Ectodermal cell (in vitro differentiated cells): ENCODE results near the gene IDS.
"Not testable (repeated sequence)": the region's sequence is repeated elsewhere in the genome, so short reads cannot be mapped to it uniquely, and the experiment has no call there.

Source experiments
- H3K27ac ChIP-seq: 2 replicates; pipeline ENCODE4 v1.7.0; 2013; ENCODE audit warnings: mild to moderate bottlenecking, low read depth, low read length; ENCODE audit not compliant: insufficient read depth, poor library complexity, severe bottlenecking
- H3K27me3 ChIP-seq: 2 replicates; pipeline ENCODE4 v1.7.0; 2013; ENCODE audit warnings: mild to moderate bottlenecking, low read length; ENCODE audit not compliant: insufficient read depth, control insufficient read depth, poor library complexity, severe bottlenecking
- H3K36me3 ChIP-seq: one replicate; pipeline ENCODE4 v1.7.0; 2013; ENCODE audit warnings: low read length; ENCODE audit not compliant: control insufficient read depth, insufficient read depth
- H3K4me1 ChIP-seq: one replicate; pipeline ENCODE4 v1.7.0; 2013; ENCODE audit warnings: low read length; ENCODE audit not compliant: control insufficient read depth, insufficient read depth
- H3K4me3 ChIP-seq: 2 replicates; pipeline ENCODE4 v1.7.0; 2013; ENCODE audit warnings: low read depth, low read length, control low read depth; ENCODE audit not compliant: insufficient read depth
- H3K9me3 ChIP-seq: 2 replicates; pipeline ENCODE4 v1.7.0; 2013; ENCODE audit warnings: mild to moderate bottlenecking, low read length, moderate library complexity; ENCODE audit not compliant: control insufficient read depth
- WGBS, 2 experiments: methylation state at CpG; one replicate each; pipeline ENCODE4 v1.1.7; 2013; ENCODE audit warnings: missing lambda C conversion rate in 2 of 2; 5-methylcytosine and 5-hydroxymethylcytosine counted together

Gene IDS

DNA sequence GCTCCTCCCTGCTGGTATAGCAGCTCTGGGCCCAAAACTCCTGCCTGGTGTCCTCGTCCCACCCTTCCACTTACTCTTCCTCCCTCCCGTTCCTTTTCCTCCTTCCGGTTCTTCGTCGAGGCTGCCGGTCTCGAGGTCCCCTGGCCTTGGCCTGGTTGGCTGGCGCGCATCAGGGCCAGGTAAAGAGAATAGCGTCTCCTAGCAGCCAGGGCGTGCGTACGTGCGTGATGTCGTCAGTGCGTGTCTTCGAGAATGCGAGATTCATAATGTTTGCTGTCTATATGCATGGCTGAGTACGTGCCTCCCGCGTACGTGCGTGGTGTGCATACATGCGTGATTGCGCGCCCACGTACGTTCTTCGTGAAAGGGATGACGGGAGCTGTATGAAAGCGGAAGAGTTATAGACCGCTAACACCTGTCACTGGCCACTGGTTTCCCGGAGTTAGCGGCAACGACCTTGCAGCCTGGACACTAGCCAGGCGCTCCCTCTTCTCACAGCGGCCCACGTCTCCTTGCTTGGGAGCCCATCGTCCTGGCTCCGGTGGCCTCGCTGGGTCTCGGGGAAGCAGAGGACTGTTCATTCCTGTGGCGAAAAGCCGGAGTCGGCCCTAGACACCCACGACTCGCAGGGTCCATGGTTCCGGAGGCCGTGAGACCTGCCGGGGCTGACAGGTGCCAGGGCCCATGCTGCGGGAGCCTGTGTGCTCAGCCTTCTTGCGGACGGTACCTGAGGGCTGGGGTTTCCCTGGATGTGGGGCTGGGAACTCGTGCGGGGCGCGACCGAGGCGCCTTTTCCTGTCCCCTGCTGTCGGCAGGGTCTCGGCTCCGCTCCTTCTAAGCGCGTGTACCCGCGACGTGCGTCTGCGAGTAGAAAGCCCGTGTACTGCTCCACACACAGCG lies 35.8 kb upstream of the IDS start, which contains the start of gene EOLA1:
Gene EOLA1, plus strand, starts transcription at position 392 of the 900 bp plus-strand sequence. CDS start 4,619 bp downstream, outside the sequence.
- H3K4me1 ChIP-seq, result no peaks in the 10 kb centered on the region
- H3K36me3 ChIP-seq, result no peaks in the 10 kb centered on the region
- H3K4me3 ChIP-seq, result peak within 1 kb of the TSS; percentile 43
- no peaks in the 10 kb centered on the region for H3K9me3 ChIP-seq
- no peaks in the 10 kb centered on the region for H3K27me3 ChIP-seq
- 1% methylated on average over 71 of the region's 71 CpGs for WGBS, 2 experiments
- H3K27ac ChIP-seq, result peak within 1 kb of the TSS; percentile 77

DNA sequence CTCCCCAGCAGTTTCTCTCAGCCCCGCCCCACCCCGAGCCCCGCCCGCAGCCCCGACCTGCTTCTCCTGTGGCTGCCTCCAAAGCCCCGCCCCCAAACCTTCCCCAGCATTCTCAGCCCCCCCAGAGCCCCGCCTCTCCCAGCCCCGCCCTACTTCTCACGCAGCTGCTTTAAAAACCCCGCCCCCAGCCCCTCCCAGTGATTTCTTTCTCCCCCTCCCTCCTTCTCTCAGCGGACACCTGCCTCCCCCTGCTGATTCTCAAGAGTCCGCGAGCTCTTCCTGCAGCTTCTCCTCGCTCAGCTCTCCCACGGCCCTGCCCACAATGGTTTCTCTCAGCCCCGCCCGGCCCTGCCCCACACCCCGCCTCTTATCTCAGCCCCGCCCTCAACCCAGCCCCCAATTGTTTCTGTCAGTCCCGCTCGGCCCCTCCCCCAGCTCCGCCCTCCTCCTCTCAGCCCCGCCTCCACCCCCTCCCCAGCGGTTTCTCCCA lies 35.1 kb upstream of the IDS start:
- Histone ChIP-seq H3K27ac (peak overlapping the region; percentile 77), H3K4me3 (peak overlapping the region; percentile 38), H3K9me3 (no peaks in the 10 kb centered on the region), H3K4me1 (no peaks in the 10 kb centered on the region), H3K27me3 (no peaks in the 10 kb centered on the region), H3K36me3 (no peaks in the 10 kb centered on the region)
- 0% methylated on average over 11 to 19 of the region's 24 CpGs for WGBS, 2 experiments

DNA sequence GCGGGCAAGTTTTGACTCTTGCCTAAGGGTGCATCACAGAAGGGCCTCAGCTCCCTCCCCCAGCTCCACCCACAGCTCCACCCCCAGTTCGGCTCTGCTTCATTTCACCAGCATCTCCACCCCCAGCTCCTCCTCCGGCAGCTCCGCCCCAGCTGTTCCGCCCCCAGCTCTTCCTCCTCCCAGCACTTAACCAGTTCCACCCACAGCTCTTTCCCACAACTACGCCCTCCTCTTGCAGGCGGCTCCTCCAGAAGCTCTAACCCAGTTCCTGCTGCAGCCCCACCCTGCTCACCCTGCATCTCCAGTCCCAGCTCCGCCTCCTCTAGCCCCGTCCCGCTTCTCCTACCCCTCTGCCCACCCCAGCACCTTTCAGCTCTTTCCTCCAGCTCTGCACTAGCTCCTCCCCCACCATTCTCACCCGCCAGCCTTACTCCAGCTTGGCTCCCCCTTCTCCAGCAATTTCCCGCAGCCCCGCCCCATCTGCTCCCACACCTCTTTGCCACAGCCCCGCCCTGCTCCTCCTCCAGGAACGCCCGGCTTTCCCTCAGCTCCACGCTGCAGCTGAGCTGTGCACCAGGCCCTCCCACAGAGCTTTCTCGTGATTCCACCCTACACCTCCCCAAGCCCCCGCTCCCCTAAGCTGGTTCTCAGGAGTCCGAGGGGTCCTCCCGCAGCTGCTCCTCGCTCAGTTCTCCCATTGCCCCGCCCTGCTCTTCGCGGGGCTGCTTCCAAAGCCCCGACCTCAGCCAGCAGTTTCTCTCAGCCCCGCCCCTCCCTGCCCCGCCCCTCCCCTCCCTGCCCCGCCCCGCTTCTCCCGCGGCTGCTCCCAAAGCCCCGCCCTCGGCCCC lies 34.4 kb upstream of the IDS start:
- H3K27ac ChIP-seq, result peak overlapping the region; percentile 63
- WGBS, 2 experiments, result 0% methylated on average over 21 to 28 of the region's 34 CpGs

DNA sequence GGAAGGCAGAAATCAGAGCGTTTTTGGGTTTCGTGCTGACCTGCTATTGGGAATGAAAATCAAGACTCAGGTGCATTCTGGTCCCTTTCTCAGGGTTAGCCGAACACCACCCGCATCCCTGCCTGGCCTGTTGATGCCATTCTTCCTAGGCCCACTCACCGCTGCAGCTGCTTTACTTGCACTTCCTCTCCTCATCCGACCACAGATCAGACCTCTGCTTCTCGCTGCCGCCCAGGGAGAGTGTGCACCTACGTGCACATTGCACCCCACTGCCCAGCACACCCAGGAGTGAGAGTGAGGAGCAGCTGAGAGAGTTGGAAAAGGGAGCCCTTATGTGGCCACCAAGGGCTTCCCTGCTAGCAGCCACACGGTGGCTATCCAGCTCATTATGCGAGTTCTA lies 32.4 kb upstream of the IDS start:
- H3K36me3 ChIP-seq, H3K27ac ChIP-seq, H3K4me1 ChIP-seq, H3K9me3 ChIP-seq, H3K27me3 ChIP-seq, H3K4me3 ChIP-seq: not testable (repeated sequence)
- 70 to 100% methylated on average over 2 of the region's 11 CpGs for WGBS, 2 experiments

More for the DNA sequence above, 34.4 kb upstream of the IDS start:
- no peaks in the 10 kb centered on the region for H3K36me3 ChIP-seq
- H3K4me1 ChIP-seq, result no peaks in the 10 kb centered on the region
- peak overlapping the region; percentile 43 for H3K4me3 ChIP-seq
- H3K27me3 ChIP-seq, result no peaks in the 10 kb centered on the region
- H3K9me3 ChIP-seq, result no peaks in the 10 kb centered on the region

DNA sequence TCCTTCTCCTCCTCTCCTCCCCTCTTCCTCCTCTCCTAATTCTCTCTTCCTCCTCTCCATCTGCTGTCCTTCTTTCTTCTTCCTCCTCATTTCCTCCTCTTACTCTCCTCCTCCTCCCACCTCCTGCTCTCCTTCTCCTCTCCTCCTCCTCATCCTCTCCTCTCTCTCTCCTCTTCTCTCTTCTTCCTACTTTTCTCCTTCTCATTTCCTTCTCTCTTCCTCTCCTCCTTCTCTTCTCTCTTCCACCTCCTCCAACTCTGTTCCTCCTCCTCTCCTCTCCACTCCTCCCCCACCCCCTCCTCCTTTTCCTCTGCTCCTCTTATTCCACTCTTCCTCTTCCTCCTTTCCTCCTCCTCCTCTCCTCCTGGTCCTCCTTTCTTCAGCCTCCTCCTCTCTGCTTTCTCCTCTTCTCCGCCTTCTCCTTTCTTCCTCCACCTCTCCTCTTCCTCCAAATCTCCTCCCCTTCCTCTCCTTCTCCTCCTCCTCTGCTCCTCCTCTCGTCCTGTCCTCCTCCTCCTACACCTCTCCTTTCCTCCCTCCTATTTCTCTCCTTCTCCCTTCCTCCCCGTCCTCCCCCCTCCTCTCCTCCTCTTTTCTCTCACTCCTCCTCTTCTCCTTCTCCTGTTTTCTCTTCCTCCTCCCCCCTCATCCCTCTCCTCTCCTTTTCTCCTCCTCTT lies 30.0 kb upstream of the IDS start:
- H3K4me3 ChIP-seq, H3K27me3 ChIP-seq, H3K9me3 ChIP-seq, H3K27ac ChIP-seq, H3K4me1 ChIP-seq, H3K36me3 ChIP-seq: not testable (repeated sequence)
- WGBS, 2 experiments, result 83 to 87% methylated on average over 3 of the region's 3 CpGs

DNA sequence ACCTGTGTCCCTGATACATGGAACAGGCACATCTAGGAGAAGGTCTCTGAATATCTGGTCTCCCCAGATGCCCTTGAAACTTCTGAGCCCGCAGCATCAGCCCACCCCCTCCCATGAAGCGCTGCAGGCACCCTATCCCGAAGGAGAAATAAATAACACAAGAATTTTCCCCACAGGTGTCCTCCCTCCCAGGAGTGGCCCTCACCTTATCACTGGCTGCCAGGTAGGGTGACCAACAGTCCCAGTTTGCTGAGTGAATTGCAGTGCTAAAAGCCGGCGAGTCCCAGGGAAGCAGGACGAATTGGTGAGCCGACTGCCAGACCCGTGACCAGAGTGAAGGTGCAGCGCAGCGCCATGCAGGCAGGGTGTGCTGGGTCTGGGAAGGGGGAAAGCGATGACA lies 28.9 kb upstream of the IDS start:
- not testable (repeated sequence) for H3K36me3 ChIP-seq, H3K27ac ChIP-seq, H3K4me3 ChIP-seq, H3K4me1 ChIP-seq, H3K9me3 ChIP-seq, H3K27me3 ChIP-seq
- 91 to 94% methylated on average over 7 to 8 of the region's 11 CpGs for WGBS, 2 experiments

DNA sequence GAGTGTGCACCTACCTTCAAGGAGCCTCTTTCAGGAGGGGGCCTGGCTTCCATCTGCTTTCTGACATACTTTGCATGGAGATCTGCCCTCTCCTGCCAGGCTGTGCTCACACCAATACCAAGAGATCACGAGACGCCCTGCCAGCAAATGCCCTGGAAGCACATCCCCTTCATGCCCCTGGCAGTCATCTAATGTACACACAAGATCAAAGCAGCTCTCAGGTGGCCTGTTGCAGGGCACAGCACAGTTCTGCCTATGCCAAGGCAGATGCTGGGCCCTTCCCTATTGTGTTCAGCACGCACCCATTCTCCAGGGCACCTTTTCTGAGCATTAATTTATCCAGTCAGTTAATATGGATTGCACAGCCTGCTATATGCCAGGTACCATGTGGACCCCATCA lies 27.8 kb upstream of the IDS start:
- H3K4me3 ChIP-seq, H3K27me3 ChIP-seq, H3K36me3 ChIP-seq, H3K4me1 ChIP-seq, H3K27ac ChIP-seq, H3K9me3 ChIP-seq: not testable (repeated sequence)
- WGBS, 2 experiments, result no CpG with 5 or more reads among the region's 3 CpGs

DNA sequence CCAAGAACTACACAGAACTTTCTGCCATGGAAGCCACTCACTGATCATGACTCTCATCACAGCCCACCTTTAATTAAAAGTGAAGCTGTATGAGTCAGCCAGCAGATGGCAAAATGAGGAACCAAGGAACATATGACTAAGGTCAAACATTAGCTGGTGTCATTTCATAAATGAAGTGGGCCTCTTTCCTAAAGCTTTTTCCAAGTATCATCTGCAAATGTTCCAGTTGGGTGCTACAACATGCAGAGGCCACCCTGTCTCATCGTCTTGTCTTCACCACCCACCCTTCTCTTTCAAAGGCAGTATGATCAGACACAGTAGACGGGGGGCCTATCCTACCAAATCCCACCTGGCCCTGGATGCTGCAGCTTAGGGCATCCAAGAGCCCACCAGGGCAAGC lies 26.5 kb upstream of the IDS start:
- Histone ChIP-seq H3K27me3 (no peaks in the 10 kb centered on the region), H3K9me3 (no peaks in the 10 kb centered on the region), H3K4me1 (no peaks in the 10 kb centered on the region), H3K4me3 (no peak overlapping the region), H3K36me3 (no peaks in the 10 kb centered on the region), H3K27ac (no peak overlapping the region)
- 86 to 94% methylated on average over 2 of the region's 2 CpGs for WGBS, 2 experiments

DNA sequence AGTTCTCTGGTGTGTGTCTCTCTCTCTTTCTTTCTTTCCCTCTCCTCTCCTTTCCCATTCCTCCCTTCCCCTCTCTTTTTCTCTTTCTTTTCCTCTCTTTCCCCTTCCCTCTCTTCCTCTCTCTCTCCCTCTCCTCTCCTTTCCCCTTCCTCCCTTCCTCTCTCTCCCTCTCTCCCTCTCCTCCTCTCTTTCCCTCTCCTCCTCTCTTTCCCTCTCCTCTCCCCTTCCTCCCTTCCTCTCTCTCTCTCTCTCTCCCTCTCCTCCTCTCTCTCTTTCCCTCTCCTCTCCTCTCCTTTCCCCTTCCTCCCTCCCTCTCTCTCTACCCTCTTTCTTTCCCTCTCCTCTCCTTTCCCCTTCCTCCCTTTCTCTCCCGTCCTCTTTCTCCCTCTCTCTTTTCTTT lies 23.3 kb upstream of the IDS start:
- Histone ChIP-seq H3K4me1 (no peaks in the 10 kb centered on the region), H3K9me3 (no peaks in the 10 kb centered on the region), H3K27me3 (no peaks in the 10 kb centered on the region), H3K4me3 (no peak overlapping the region), H3K36me3 (no peaks in the 10 kb centered on the region), H3K27ac (no peak overlapping the region)
- no CpG with 5 or more reads among the region's 1 CpG for WGBS, 2 experiments

DNA sequence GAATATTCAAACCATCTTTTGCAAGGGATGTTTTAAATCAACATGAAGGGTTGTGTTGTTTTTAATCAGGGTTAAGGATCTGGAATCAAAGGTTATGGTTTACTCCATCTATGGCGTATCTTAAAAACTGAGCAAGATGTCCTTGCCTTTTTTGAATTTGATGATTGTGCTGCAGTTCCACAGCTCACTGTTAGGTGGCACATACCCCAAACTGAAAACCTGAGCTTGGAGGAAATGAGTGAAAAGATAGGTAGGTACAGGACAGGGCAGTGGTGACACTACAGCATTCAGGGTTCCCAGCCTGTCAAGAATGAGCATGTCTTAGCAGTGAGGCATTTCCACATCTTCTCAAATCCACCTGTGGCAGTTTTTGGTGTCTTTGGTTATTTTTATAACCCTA lies 22.6 kb upstream of the IDS start:
- no peak overlapping the region for H3K27ac ChIP-seq

More for the DNA sequence above, 22.6 kb upstream of the IDS start:
- WGBS, 2 experiments, result 93 to 95% methylated on average over 1 of the region's 1 CpG
- no peaks in the 10 kb centered on the region for H3K27me3 ChIP-seq
- H3K36me3 ChIP-seq, result no peaks in the 10 kb centered on the region
- H3K4me1 ChIP-seq, result no peaks in the 10 kb centered on the region
- no peak overlapping the region for H3K4me3 ChIP-seq
- H3K9me3 ChIP-seq, result no peaks in the 10 kb centered on the region
